Measurements from ENCODE around the gene KATNAL1.

DNA sequence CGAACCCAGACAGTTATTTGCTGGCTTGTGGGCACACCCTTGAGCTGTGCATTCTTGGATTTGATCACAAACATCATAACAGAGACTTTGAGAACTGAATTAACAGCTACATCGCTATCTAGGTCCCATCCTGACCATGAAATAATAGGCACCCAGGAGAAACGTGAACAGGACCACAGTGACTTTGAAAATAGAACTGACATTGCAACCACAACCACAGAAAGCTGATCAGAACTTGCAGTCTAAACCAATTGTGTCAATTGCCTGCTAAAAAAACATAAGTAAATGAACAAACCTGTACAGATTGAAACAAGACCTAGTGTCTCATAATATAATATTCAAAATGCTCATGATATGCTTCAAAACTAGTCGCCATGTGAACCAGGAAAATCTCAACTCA lies 18.3 kb upstream of the KATNAL1 start:
- TF ChIP-seq EZH2phosphoT487 (IDR thresholded peaks at IDR 0.05; ENCODE audit: borderline replicate concordance, low read depth) (no peak), JUND (IDR thresholded peaks at IDR 0.05) (no peak)
- TF ChIP-seq, protein P1, sequence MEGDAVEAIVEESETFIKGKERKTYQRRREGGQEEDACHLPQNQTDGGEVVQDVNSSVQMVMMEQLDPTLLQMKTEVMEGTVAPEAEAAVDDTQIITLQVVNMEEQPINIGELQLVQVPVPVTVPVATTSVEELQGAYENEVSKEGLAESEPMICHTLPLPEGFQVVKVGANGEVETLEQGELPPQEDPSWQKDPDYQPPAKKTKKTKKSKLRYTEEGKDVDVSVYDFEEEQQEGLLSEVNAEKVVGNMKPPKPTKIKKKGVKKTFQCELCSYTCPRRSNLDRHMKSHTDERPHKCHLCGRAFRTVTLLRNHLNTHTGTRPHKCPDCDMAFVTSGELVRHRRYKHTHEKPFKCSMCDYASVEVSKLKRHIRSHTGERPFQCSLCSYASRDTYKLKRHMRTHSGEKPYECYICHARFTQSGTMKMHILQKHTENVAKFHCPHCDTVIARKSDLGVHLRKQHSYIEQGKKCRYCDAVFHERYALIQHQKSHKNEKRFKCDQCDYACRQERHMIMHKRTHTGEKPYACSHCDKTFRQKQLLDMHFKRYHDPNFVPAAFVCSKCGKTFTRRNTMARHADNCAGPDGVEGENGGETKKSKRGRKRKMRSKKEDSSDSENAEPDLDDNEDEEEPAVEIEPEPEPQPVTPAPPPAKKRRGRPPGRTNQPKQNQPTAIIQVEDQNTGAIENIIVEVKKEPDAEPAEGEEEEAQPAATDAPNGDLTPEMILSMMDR (IDR thresholded peaks at IDR 0.05): no peak
- TF ChIP-seq, protein P2, sequence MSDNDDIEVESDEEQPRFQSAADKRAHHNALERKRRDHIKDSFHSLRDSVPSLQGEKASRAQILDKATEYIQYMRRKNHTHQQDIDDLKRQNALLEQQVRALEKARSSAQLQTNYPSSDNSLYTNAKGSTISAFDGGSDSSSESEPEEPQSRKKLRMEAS (IDR thresholded peaks at IDR 0.05; ENCODE audit: low read depth): no peak
